Glutamatergic neuron (in vitro differentiated cells): ENCODE data around the gene GUCY2D. TPM values are rescaled to one million over a fixed set of nuclear protein-coding genes. Genes with fewer than 3 reads are reported as not detected.
"Not testable (repeated sequence)": the region's sequence is repeated elsewhere in the genome, so short reads cannot be mapped to it uniquely, and the experiment has no call there.

ENCODE experiments used
- DNase-seq: peaks from one replicate; pipeline ENCODE4 v3.0.0; 2022
- H3K27ac Mint-ChIP-seq: one replicate; pipeline ENCODE4 v1.8.0; 2020; ENCODE audit warnings: mild to moderate bottlenecking, mixed read lengths, inconsistent platforms; ENCODE audit not compliant: unreplicated experiment
- H3K27me3 Mint-ChIP-seq: one replicate; pipeline ENCODE4 v1.8.0; 2020; ENCODE audit warnings: mild to moderate bottlenecking, moderate library complexity, mixed read lengths, inconsistent platforms; ENCODE audit not compliant: unreplicated experiment
- H3K36me3 Mint-ChIP-seq: one replicate; pipeline ENCODE4 v1.8.0; 2020; ENCODE audit warnings: mild to moderate bottlenecking, mixed read lengths, inconsistent platforms; ENCODE audit not compliant: unreplicated experiment
- H3K4me1 Mint-ChIP-seq: one replicate; pipeline ENCODE4 v1.8.0; 2020; ENCODE audit warnings: mild to moderate bottlenecking, low read depth, mixed read lengths, inconsistent platforms; ENCODE audit not compliant: unreplicated experiment
- H3K4me3 Mint-ChIP-seq: one replicate; pipeline ENCODE4 v1.8.0; 2020; ENCODE audit warnings: mild to moderate bottlenecking, mixed read lengths, inconsistent platforms; ENCODE audit not compliant: unreplicated experiment
- H3K9me3 Mint-ChIP-seq: one replicate; pipeline ENCODE4 v1.8.0; 2020; ENCODE audit warnings: mild to moderate bottlenecking, moderate library complexity, mixed read lengths, inconsistent platforms; ENCODE audit not compliant: unreplicated experiment
- CTCF ChIP-seq: fragments of 200-600 bp; sonication (generic); IDR thresholded peaks from one replicate; pipeline ENCODE4 v1.5.0; 2021; ENCODE audit not compliant: partially characterized antibody, unreplicated experiment
- long read RNA-seq: library from polyadenylated mRNA; unstranded; transcript quantifications from one replicate; pipeline ENCODE4 v2.0.0, GENCODE V29; 2020; ENCODE audit not compliant: unreplicated experiment
- total RNA-seq: library from RNA; stranded (reverse); fragmentation: NEBNext Ultra II Directional; extraction: Animal tissue kit (Norgen Biotek cat#: 25700); gene quantifications from one replicate; pipeline ENCODE4 v1.2.1, GENCODE V29; 2021; ENCODE audit not compliant: unreplicated experiment

GUCY2D gene
- total RNA-seq: not detected
- long read RNA-seq: 0 reads

GRCh38 chr17:8001976-8002720 is at the start of gene GUCY2D:
Gene GUCY2D (plus strand): TSS chr17:8002615. CDS start chr17:8003048, 433 bp downstream.
- DNase-seq: no peak
- Mint-ChIP-seq H3K36me3 (peaks cover 6% of the 10 kb centered on the region), H3K4me3 (peak within 1 kb of the TSS; percentile 51), H3K27ac (no peak within 1 kb of the TSS), H3K27me3 (peaks cover 25% of the 10 kb centered on the region), H3K9me3 (peaks cover 5% of the 10 kb centered on the region), H3K4me1 (no peaks in the 10 kb centered on the region)
- TF ChIP-seq CTCF: no peak

- not testable (repeated sequence) for DNase-seq, H3K27ac Mint-ChIP-seq, H3K4me3 Mint-ChIP-seq, H3K27me3 Mint-ChIP-seq, H3K4me1 Mint-ChIP-seq, H3K9me3 Mint-ChIP-seq, H3K36me3 Mint-ChIP-seq
Measured at GRCh38 chr17:7953266-7953665, 49.1 kb upstream of the GUCY2D start.

- Mint-ChIP-seq H3K9me3 (no peaks in the 10 kb centered on the region), H3K27ac (no peak overlapping the region), H3K4me1 (no peaks in the 10 kb centered on the region), H3K4me3 (no peak overlapping the region), H3K27me3 (no peaks in the 10 kb centered on the region), H3K36me3 (no peaks in the 10 kb centered on the region)
- no peak for TF ChIP-seq CTCF
- DNase-seq: no peak
Measured at GRCh38 chr17:7955414-7956227, 46.8 kb upstream of the GUCY2D start.

GRCh38 chr17:7956228-7956965 is 46.0 kb upstream of the GUCY2D start:
- H3K27me3 Mint-ChIP-seq: no peaks in the 10 kb centered on the region
- no peak overlapping the region for H3K4me3 Mint-ChIP-seq
- no peaks in the 10 kb centered on the region for H3K36me3 Mint-ChIP-seq
- no peak for DNase-seq
- H3K4me1 Mint-ChIP-seq: no peaks in the 10 kb centered on the region
- TF ChIP-seq CTCF: no peak
- no peak overlapping the region for H3K27ac Mint-ChIP-seq
- H3K9me3 Mint-ChIP-seq: no peaks in the 10 kb centered on the region

GRCh38 chr17:7959503-7960253 is 42.7 kb upstream of the GUCY2D start:
- no peak for DNase-seq
- no peak for TF ChIP-seq CTCF
- Mint-ChIP-seq H3K27ac (no peak overlapping the region), H3K4me3 (no peak overlapping the region), H3K9me3 (no peaks in the 10 kb centered on the region), H3K36me3 (no peaks in the 10 kb centered on the region), H3K27me3 (no peaks in the 10 kb centered on the region), H3K4me1 (no peaks in the 10 kb centered on the region)
